LNCAP (cell line): ENCODE results near the gene IFT57.

ENCODE experiments used
- CTCF ChIP-seq: fragments of 450-650 bp; IDR thresholded peaks from 2 replicates; pipeline ENCODE4 v1.5.1; 2017; ENCODE audit warnings: mild to moderate bottlenecking

The IFT57 gene

DNA sequence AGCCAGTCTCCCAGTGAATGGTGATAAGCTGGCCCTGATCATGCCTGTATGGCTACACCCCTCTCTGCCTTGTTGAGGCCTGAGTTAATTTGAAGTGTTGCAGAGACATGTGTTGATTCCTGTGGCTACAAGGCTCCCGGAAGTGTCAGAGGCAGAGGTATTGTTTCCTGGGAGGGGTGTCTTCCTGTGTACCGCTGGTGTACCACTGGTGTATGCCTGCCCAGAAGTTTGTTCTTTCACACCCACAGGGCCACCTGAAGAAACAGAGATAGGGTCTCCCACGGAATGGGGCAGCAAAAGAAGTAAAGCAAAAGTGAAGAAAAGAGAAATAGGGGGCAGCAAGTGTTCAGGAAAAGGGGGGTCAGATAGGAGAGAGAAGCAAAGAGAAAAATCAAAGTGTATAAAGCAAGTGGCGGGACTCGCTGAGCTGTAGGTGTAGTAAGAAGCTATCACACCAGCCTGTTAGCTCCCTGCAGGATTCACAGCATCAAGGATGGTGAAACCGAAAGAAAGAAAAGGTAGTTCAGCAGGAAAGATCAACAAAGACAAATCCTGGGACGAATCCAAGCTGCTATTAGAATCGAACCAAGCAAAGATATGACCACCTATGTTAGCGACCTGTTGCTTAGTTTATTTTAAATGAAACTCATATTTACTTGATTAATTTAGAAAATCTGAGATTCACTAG, 94.8 kb downstream of the IFT57 start:
- no peak for TF ChIP-seq CTCF

GRCh38 chr3:108126348-108126747, 95.9 kb downstream of the IFT57 start:
- TF ChIP-seq CTCF, result no peak

GRCh38 chr3:108125550-108126071, 96.6 kb downstream of the IFT57 start:
- no peak for TF ChIP-seq CTCF

DNA sequence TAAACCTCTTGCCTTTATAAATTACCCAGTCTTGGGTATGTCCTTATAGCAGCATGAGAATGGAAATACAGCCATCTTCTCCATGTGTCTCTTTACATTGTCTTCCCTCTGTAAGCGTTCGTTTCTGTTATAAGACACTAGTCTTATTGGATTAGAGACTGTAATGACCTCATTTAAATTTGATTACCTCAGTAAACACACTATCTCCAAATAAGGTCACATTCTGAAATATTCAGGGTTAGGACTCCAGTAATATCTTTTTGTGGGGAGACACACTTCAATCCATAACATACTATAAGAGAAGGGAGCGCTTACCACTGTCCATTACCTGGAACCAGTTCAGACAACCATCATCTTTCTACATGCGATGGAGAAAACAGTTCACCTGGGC, 97.1 kb downstream of the IFT57 start:
- TF ChIP-seq CTCF, result no peak

DNA sequence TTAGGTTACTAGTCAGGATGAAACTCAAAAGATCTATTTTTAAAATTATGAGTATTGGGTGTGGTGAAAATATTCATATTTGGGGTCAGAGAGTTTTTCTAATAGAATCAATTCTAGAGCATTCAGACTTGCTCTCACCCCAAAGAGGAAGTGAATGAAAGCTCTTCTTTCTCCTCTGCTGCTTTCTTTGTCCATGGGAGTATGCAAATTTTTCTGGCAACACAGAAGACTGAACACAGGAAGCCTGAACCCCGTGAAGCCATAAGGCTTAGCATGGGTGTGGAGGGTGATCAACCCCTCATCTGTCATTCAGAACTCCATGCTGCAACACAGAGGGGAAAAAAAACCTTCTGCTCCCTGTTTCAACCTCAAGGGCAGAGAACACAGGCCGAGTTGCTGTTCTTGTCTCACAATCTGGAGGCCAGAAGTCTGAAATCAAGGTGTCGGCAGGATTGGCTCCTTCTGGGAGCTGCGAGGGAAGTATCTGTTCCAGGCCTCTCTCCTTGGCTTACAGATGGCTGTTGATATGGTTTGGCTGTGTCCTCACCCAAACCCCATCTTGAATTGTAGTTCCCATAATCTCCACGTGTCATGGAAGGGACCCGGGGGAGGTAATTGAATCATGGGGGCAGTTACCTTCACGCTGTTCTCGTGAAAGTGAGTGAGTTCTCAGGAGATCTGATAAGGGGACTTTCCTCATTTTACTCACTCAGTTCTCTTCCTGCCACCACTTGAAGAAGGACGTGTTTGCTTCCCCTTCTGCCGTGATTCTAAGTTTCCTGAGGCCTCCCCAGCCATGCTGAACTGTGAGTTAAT, 97.7 kb downstream of the IFT57 start:
- no peak for TF ChIP-seq CTCF

DNA sequence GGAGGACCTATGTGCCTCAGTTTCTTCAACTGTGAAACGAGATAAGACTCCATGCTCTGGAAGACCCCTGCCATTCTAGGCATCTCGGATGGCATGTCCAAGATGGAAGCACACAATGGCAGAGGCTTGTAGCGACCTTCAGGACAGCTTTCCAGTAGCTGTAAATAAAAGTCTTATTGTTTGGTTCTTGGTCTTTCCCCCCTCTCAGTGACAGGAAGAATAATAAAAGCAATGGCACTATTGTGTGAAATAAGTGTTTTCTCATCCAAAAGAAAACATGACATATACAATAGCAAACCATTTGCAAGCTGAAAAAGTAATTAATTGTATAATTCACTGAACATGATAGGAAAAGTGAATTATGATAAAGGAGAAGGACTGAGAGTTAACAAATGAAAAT, 98.9 kb downstream of the IFT57 start:
- TF ChIP-seq CTCF, result no peak

DNA sequence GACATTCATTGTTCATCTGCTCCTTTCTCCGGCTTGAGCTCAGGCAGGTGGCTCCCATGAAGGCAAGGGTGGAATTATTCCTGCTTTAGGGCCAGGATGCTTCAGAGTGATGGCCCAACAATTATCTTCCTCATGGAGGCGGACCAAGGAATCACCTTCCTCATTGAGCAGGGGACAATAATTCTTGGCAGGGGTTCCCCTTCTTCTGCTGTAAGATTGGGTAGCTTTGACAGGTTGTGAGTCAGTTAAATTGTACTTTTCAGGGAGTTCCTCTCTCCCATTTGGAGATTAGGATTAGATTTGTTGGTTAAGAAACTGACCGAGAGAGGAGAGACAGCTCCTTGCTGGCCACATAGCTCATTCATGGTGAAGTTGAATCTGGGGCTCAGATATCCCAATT, 99.9 kb downstream of the IFT57 start:
- no peak for TF ChIP-seq CTCF
